Liver (tissue), 9 donors: ENCODE data around the gene KDM4D. TPM values are rescaled to one million over a fixed set of nuclear protein-coding genes. Genes with fewer than 3 reads are reported as not detected.

ENCODE experiments used
- DNase-seq: peaks from one replicate; pipeline ENCODE4 v3.0.0-alpha.2; 2017; ENCODE audit warnings: low spot score
- H3K27ac ChIP-seq, 2 donors: one replicate each; pipeline ENCODE4 v1.7.0; 2013; ENCODE audit warnings: inconsistent platforms in 2 of 2, low read length in 2 of 2, control low read depth in 1 of 2, low read depth in 1 of 2, mild to moderate bottlenecking in 1 of 2
- H3K27me3 ChIP-seq, 4 donors: one replicate each; pipeline versions ENCODE4 v1.6.1 to v1.7.0; 2013; ENCODE audit warnings: low read length in 3 of 4, inconsistent platforms in 1 of 4, mild to moderate bottlenecking in 1 of 4, moderate library complexity in 1 of 4; ENCODE audit not compliant: control insufficient read depth in 4 of 4, insufficient read depth in 4 of 4
- H3K36me3 ChIP-seq, 4 donors: one replicate each; pipeline versions ENCODE4 v1.6.1 to v1.7.0; 2013; ENCODE audit warnings: low read length in 3 of 4, mild to moderate bottlenecking in 3 of 4, low read depth in 1 of 4, moderate library complexity in 1 of 4; ENCODE audit not compliant: control insufficient read depth in 4 of 4, insufficient read depth in 3 of 4
- H3K4me1 ChIP-seq, 4 donors: one replicate each; pipeline versions ENCODE4 v1.6.1 to v1.7.0; 2013; ENCODE audit warnings: low read length in 3 of 4, mild to moderate bottlenecking in 3 of 4, moderate library complexity in 1 of 4; ENCODE audit not compliant: control insufficient read depth in 4 of 4, insufficient read depth in 4 of 4
- H3K4me3 ChIP-seq, 3 donors: one replicate each; pipeline versions ENCODE4 v1.6.1 to v1.7.0; 2013; ENCODE audit warnings: low read length in 3 of 3, control low read depth in 1 of 3, low read depth in 1 of 3, mild to moderate bottlenecking in 1 of 3
- H3K9ac ChIP-seq, 2 donors: one replicate each; pipeline ENCODE4 v1.7.0; 2013; ENCODE audit warnings: low read length in 2 of 2, mild to moderate bottlenecking in 2 of 2, moderate library complexity in 2 of 2, control low read depth in 1 of 2, low read depth in 1 of 2
- H3K9me3 ChIP-seq, 4 donors: one replicate each; pipeline versions ENCODE4 v1.6.1 to v1.7.0; 2013; ENCODE audit warnings: low read length in 3 of 4; ENCODE audit not compliant: control insufficient read depth in 4 of 4
- EGR1 ChIP-seq, 2 donors: IDR thresholded peaks; 2 replicates each; pipeline ENCODE4 v1.6.1; 2016 to 2018; ENCODE audit warnings: antibody characterized with exemption in 2 of 2, low read depth in 2 of 2
- FOXA1 ChIP-seq: IDR thresholded peaks from 2 replicates; pipeline ENCODE4 v1.6.1; 2016; ENCODE audit warnings: antibody characterized with exemption
- GABPA ChIP-seq, 2 donors: IDR thresholded peaks in 1 of 2; conservative IDR thresholded peaks in 1 of 2; 2 replicates each; pipeline ENCODE4 v1.6.1; 2016; ENCODE audit warnings: antibody characterized with exemption in 2 of 2, mild to moderate bottlenecking in 1 of 2, moderate library complexity in 1 of 2
- HNF4A ChIP-seq, 2 donors: conservative IDR thresholded peaks; 2 replicates each; pipeline ENCODE4 v1.6.1; 2016; ENCODE audit warnings: antibody characterized with exemption in 2 of 2, mild to moderate bottlenecking in 2 of 2
- HNF4G ChIP-seq: IDR thresholded peaks from 2 replicates; pipeline ENCODE4 v1.6.1; 2016; ENCODE audit warnings: antibody characterized with exemption
- JUND ChIP-seq, 2 donors: IDR thresholded peaks; 2 replicates each; pipeline ENCODE4 v1.6.1; 2016; ENCODE audit warnings: antibody characterized with exemption in 2 of 2
- MAX ChIP-seq: IDR thresholded peaks from 2 replicates; pipeline ENCODE4 v1.6.1; 2016; ENCODE audit warnings: antibody characterized with exemption
- NR2F2 ChIP-seq: IDR thresholded peaks from 2 replicates; pipeline ENCODE4 v1.6.1; 2016; ENCODE audit warnings: antibody characterized with exemption
- RAD21 ChIP-seq, 2 donors: IDR thresholded peaks; 2 replicates each; pipeline ENCODE4 v1.6.1; 2016; ENCODE audit warnings: antibody characterized with exemption in 2 of 2, mild to moderate bottlenecking in 2 of 2
- RXRA ChIP-seq, 2 donors: IDR thresholded peaks; 2 replicates each; pipeline ENCODE4 v1.6.1; 2017 to 2018; ENCODE audit warnings: antibody characterized with exemption in 2 of 2, mild to moderate bottlenecking in 1 of 2
- SP1 ChIP-seq: IDR thresholded peaks from 2 replicates; pipeline ENCODE4 v1.6.1; 2018; ENCODE audit warnings: antibody characterized with exemption, mild to moderate bottlenecking
- TAF1 ChIP-seq: conservative IDR thresholded peaks from 2 replicates; pipeline ENCODE4 v1.6.1; 2016; ENCODE audit warnings: antibody characterized with exemption, mild to moderate bottlenecking
- YY1 ChIP-seq: IDR thresholded peaks from 2 replicates; pipeline ENCODE4 v1.6.1; 2016; ENCODE audit warnings: antibody characterized with exemption, mild to moderate bottlenecking
- ZBTB33 ChIP-seq: IDR thresholded peaks from 2 replicates; pipeline ENCODE4 v1.6.1; 2016; ENCODE audit warnings: antibody characterized with exemption
- WGBS: extraction: QIAGEN DNeasy Blood & Tissue Kit; methylation state at CpG from one replicate; pipeline ENCODE4 v1.1.7; 2013; 5-methylcytosine and 5-hydroxymethylcytosine counted together
- polyA plus RNA-seq, 2 donors: library from polyadenylated mRNA; stranded (reverse) in 1 of 2; unstranded in 1 of 2; fragments of 200-250 nt in 1 of 2; fragments of >200 nt in 1 of 2; fragmentation: Nextera tagmentation in 1 of 2; extraction: Ambion mirVana in 1 of 2; gene quantifications; one replicate each; pipeline versions ENCODE4 v1.2.1 to v1.2.3, GENCODE V29; 2013 to 2015
- total RNA-seq, 2 donors: library from RNA; depleted of rRNA; stranded (reverse); fragments of >200 nt; gene quantifications; one replicate each; pipeline ENCODE4 v1.2.3, GENCODE V29; 2014
- donor health status: healthy.
- donor health status: healthy.
- donor health status: healthy.
- donor health status: healthy.
- donor health status: healthy.

Gene KDM4D
- total and polyA plus RNA-seq, 4 donors, result 0.11 to 0.23 (median 0.17) TPM

- H3K36me3 ChIP-seq, result peaks cover 4 to 29% (median 21%) of the 10 kb centered on the region in 4 donors
- no peak for TF ChIP-seq MAX
- TF ChIP-seq SP1, result no peak
- TF ChIP-seq ZBTB33, result no peak
- no peak for TF ChIP-seq TAF1
- DNase-seq, result no peak
- no peak overlapping the region for H3K27ac ChIP-seq
- no peak overlapping the region for H3K9ac ChIP-seq
- H3K4me3 ChIP-seq, result no peak overlapping the region
- WGBS, result 64% methylated on average over 2 of the region's 2 CpGs
- no peaks in the 10 kb centered on the region for H3K9me3 ChIP-seq
- no peaks in the 10 kb centered on the region for H3K27me3 ChIP-seq
- H3K4me1 ChIP-seq, result no peaks in the 10 kb centered on the region
Observed at GRCh38 chr11:94958121-94958696, 15.3 kb upstream of the KDM4D start.

DNA sequence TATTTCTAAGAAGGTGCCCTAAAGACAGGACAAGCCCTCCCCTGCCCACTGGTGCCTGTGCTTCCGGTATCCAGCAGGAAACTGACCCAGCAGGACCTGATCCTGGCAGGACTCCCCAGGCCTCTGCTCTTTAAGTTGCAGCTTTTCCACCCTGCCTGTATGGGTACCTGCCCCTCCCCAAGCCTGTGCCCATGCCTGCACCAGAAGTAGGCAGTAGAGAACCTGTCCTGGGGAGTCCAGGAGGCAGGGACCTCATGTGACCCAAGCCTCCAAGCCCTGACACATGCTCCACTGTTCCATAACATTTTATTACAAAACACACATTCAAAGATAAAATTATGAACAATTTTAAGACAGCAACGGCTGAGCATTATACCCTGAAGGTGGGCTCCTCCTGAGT is 14.3 kb upstream of the KDM4D start:
- no peak for TF ChIP-seq MAX
- TF ChIP-seq JUND (IDR thresholded peaks at IDR 0.05), result no peak
- TF ChIP-seq RAD21 (IDR thresholded peaks at IDR 0.05), result no peak
- TF ChIP-seq ZBTB33, result no peak
- Histone ChIP-seq H3K36me3 (peaks cover 6 to 38% (median 29%) of the 10 kb centered on the region in 4 donors), H3K9me3 (no peaks in the 10 kb centered on the region), H3K27ac (no peak overlapping the region), H3K4me1 (no peaks in the 10 kb centered on the region), H3K27me3 (no peaks in the 10 kb centered on the region), H3K9ac (no peak overlapping the region), H3K4me3 (no peak overlapping the region)
- DNase-seq, result no peak
- 87% methylated on average over 2 of the region's 2 CpGs for WGBS

DNA sequence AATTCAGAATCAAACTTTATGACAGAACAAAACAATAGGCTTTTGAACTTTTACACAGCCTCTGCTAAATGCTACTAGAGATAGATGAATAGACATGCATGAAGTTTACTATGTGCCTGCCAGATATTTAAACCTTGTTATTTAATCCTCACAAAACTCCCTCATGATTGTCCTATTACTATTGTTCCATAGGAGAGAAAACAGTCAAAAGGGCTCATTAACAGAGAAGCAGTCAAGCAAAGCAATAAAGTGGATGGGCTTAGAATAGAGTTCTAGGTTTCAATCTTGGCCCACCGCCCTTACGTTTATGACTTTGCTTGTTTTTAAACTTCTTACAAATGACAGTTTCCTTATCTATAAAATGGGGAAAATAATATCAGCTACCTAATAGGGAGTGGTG is 13.0 kb upstream of the KDM4D start:
- TF ChIP-seq YY1 (no peak), HNF4G (no peak), HNF4A (conservative IDR thresholded peaks at IDR 0.05) (no peak), TAF1 (no peak), ZBTB33 (no peak), NR2F2 (no peak), GABPA (IDR thresholded peaks at IDR 0.05 in 1 of 2, conservative IDR thresholded peaks at IDR 0.05 in 1 of 2) (no peak), RAD21 (IDR thresholded peaks at IDR 0.05) (no peak), EGR1 (IDR thresholded peaks at IDR 0.05; ENCODE audit: low read depth in 2 of 2) (no peak), FOXA1 (no peak), RXRA (IDR thresholded peaks at IDR 0.05) (no peak)

More for the DNA sequence above, 13.0 kb upstream of the KDM4D start:
- H3K36me3 ChIP-seq, result peaks cover 12 to 51% (median 41%) of the 10 kb centered on the region in 4 donors
- no peaks in the 10 kb centered on the region for H3K27me3 ChIP-seq
- no peak overlapping the region for H3K9ac ChIP-seq
- WGBS, result 94% methylated on average over 2 of the region's 2 CpGs
- H3K4me1 ChIP-seq, result no peaks in the 10 kb centered on the region
- no peaks in the 10 kb centered on the region for H3K9me3 ChIP-seq
- no peak overlapping the region for H3K4me3 ChIP-seq
- no peak for DNase-seq
- H3K27ac ChIP-seq, result no peak overlapping the region
